Neural crest cell (in vitro differentiated cells): Measurements from ENCODE around the gene MZB1. TPM values are rescaled to one million over a fixed set of nuclear protein-coding genes. Genes with fewer than 3 reads are reported as not detected.

ENCODE experiments used
- DNase-seq: peaks from one replicate; pipeline ENCODE4 v3.0.0; 2021; ENCODE audit warnings: low read depth, mixed read lengths, low spot score
- H3K27ac Mint-ChIP-seq: one replicate; pipeline ENCODE4 v1.8.0; 2021; ENCODE audit warnings: mild to moderate bottlenecking, mixed read lengths; ENCODE audit not compliant: unreplicated experiment
- H3K27me3 Mint-ChIP-seq: 2 replicates; pipeline ENCODE4 v1.8.0; 2021; ENCODE audit warnings: low read depth, mild to moderate bottlenecking, mixed read lengths
- H3K36me3 Mint-ChIP-seq: 2 replicates; pipeline ENCODE4 v1.8.0; 2021; ENCODE audit warnings: low read depth, mild to moderate bottlenecking, mixed read lengths
- H3K4me1 Mint-ChIP-seq: 2 replicates; pipeline ENCODE4 v1.8.0; 2021; ENCODE audit warnings: mixed read lengths
- H3K4me3 Mint-ChIP-seq: one replicate; pipeline ENCODE4 v1.8.0; 2021; ENCODE audit warnings: mild to moderate bottlenecking, mixed read lengths
- H3K9me3 Mint-ChIP-seq: 2 replicates; pipeline ENCODE4 v1.8.0; 2021; ENCODE audit warnings: mixed read lengths
- total RNA-seq: library from RNA; stranded (reverse); gene quantifications from 2 replicates; pipeline ENCODE4 v1.2.1, GENCODE V29; 2021
- TF ChIP-seq, protein P1 (sequence below): fragments of 200-600 bp; sonication (generic); conservative IDR thresholded peaks from 2 replicates; pipeline ENCODE4 v1.5.0; 2021; ENCODE audit warnings: antibody characterized with exemption, mild to moderate bottlenecking

MZB1 gene
- total RNA-seq, 1 donor from 2014 or later = 0.30 TPM

DNA sequence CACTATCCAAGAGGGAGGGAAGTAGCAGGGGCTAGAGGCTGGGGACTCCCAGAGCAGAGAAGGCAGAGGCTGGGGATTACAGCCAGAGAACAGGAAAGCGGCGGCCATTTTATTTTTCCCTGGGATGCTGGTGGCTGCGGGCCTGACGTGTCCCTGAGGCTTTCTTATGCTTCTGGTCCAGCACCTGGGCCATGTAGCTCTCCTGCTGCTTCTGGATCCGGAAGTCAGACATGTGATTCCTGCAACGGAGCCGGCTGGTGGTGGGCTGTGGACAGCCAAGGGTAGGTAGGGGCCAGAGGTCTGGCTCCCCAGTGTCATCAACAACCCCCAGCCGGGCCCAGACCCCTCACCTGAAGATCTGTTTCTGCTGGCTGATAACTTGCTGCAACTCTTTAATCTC, 7.0 kb upstream of the MZB1 start:
- Mint-ChIP-seq H3K9me3 (no peaks in the 10 kb centered on the region), H3K36me3 (peaks cover 4% of the 10 kb centered on the region), H3K4me1 (peaks cover 2% of the 10 kb centered on the region), H3K27ac (no peak overlapping the region), H3K27me3 (peaks cover 46% of the 10 kb centered on the region), H3K4me3 (peak overlapping the region; percentile 73)
- TF ChIP-seq, protein P1, sequence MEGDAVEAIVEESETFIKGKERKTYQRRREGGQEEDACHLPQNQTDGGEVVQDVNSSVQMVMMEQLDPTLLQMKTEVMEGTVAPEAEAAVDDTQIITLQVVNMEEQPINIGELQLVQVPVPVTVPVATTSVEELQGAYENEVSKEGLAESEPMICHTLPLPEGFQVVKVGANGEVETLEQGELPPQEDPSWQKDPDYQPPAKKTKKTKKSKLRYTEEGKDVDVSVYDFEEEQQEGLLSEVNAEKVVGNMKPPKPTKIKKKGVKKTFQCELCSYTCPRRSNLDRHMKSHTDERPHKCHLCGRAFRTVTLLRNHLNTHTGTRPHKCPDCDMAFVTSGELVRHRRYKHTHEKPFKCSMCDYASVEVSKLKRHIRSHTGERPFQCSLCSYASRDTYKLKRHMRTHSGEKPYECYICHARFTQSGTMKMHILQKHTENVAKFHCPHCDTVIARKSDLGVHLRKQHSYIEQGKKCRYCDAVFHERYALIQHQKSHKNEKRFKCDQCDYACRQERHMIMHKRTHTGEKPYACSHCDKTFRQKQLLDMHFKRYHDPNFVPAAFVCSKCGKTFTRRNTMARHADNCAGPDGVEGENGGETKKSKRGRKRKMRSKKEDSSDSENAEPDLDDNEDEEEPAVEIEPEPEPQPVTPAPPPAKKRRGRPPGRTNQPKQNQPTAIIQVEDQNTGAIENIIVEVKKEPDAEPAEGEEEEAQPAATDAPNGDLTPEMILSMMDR = no peak
- no peak for DNase-seq

DNA sequence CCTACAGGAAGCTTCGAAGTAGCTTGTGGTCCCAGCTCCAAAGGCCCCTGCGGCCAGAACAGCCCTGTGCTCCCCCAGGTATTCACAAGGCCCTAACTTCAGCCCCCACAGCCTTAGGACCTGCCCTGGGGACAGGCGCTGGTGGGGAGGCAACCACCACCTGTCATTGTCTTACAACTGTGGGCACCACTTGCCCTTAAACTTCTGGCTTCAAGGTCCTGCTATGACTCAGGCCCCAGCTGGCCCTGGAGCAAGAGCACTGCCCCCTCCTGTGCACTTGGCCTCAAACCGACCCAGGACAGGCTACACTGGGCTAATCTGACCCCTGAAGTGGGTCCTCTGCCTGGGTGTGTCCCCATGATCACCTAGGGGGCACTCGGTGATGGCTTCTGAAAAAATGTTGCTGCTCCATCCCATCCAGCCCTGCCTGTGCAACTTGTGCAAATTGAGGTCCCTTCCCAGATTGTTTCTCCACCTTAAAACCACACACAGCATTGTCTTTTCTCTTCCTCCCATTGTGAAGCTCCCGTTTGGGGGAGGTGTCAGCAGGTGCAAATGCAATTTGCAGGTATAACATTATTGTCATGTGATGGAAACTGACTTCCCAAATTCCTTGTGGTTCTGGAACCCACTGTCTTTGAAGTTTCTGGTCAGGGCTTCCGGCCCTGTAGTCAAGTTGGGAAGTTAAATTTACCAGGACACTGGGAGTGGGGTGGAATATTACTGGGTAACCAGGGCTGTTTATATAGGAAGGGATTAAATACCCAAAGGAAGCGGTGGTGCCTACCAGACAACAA, 6.3 kb upstream of the MZB1 start:
- DNase-seq = no peak
- Mint-ChIP-seq H3K27me3 (peaks cover 53% of the 10 kb centered on the region), H3K27ac (no peak overlapping the region), H3K9me3 (no peaks in the 10 kb centered on the region), H3K36me3 (peaks cover 4% of the 10 kb centered on the region), H3K4me1 (peaks cover 5% of the 10 kb centered on the region), H3K4me3 (peak overlapping the region; percentile 73)
- TF ChIP-seq, protein P1 = no peak

DNA sequence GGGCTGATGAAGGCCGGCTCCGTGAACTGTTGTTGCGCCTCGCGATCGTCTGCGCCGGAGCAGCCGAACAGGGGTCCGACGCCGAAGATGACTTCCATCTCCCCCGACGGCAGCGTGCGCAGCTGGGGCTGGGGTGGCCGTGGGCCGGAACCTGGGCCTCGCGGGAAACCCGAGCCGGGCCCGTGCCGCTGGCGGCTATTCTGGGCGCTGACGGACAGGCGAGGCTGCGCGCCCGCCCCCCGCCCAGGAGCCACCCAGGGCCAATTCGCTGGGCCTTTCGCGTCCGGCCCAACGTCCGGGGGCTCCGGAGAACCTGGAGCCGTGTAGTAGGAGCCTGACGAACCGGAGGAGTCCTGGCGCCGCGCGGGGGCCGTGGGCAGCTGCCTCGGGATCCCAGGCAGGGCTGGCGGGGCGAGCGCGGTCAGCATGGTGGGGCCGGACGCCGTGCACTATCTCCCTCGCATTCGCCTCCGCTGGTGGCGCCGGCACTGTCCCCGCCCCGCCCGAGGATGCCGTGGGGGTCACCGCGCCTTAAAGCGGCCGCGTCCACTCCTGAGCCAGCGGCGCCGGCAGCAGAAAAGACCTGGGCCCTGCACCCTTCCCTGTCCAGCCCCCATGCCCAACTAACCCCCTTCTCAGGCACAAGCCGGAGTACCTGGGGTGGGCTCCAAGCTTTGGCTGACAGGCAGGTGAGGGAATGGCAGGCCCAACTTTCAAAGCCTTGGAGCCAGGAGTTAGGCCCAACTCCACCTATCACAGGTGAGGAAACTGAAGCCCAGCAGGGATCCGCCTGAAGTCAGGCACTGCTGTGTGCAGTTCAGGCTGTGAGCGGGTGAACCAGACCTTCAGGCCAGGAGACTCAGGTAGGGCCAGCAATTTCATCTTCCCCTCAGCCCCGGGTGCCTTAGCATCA, 5.2 kb upstream of the MZB1 start, which contains the start of gene PROB1:
TSS of gene PROB1 (minus strand) at position 451 of the 913 bp plus-strand sequence. CDS start at position 428, 23 bp downstream.
- peaks cover 4% of the 10 kb centered on the region for H3K36me3 Mint-ChIP-seq
- no peaks in the 10 kb centered on the region for H3K9me3 Mint-ChIP-seq
- H3K4me3 Mint-ChIP-seq = peak within 1 kb of the TSS; percentile 73
- H3K4me1 Mint-ChIP-seq = peaks cover 5% of the 10 kb centered on the region
- peaks cover 57% of the 10 kb centered on the region for H3K27me3 Mint-ChIP-seq
- no peak for DNase-seq
- H3K27ac Mint-ChIP-seq = no peak within 1 kb of the TSS
- TF ChIP-seq, protein P1 = no peak

DNA sequence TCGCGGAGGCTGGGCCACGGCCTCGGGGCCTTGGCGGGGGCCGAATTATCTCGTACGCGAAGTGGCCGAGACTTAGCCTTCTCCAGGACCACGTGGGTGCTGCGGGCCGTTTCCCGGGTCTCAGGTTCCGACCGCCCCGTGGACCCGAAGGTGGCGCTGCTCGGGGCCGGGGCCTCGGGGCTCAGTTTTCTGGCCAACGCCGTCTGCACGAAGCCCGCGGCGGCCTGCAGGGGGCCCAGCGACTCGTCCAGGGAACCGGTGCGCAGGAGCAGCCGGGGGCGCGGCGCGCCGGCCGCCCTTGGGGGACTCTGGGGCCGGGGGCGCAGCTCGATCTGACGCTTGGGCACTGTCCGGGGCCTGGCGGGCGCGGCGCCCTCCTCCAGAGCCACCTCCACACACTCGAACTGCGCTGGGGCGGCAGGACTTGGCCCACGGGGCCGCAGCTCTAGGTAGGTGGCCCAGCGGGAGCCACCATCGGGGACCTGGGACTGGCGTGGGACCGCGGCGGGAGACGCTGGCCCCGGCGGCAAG, 4.5 kb upstream of the MZB1 start:
- H3K4me3 Mint-ChIP-seq = no peak overlapping the region
- H3K27ac Mint-ChIP-seq = no peak overlapping the region
- H3K4me1 Mint-ChIP-seq = peaks cover 5% of the 10 kb centered on the region
- TF ChIP-seq, protein P1 = peak; percentile 63
- no peaks in the 10 kb centered on the region for H3K9me3 Mint-ChIP-seq
- peaks cover 4% of the 10 kb centered on the region for H3K36me3 Mint-ChIP-seq
- peaks cover 57% of the 10 kb centered on the region for H3K27me3 Mint-ChIP-seq
- peak; percentile 55 for DNase-seq

DNA sequence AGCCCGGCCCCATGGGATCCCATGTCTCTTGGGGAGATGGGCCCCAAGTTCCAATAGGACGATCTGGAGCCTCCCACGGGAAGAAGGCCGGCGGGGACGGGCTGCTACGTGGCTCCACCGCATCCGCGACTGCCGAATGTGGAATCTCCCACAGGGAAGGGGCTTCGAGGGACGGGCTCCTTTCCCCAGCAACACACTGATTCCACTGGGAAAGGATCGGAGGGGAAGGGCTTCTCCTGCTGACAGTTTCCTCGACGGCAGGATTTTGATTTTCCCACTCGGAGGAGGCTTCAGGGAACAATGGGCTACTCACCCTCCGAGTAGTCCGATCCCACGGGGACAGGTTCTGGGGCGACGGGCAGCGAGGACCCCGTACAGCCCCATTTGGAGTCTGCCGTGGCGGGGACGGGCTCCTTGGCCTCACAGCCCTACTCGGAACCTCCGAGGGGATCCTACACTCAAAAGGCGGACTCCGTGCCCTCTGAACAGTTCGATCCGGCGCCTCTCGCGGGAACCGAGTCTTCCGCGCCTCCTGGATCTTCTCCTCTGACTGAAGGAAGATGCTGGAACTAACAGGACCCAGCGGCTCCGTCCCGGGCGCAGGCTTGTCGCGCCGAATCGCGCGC, 3.9 kb upstream of the MZB1 start:
- DNase-seq = no peak
- TF ChIP-seq, protein P1 = no peak
- H3K9me3 Mint-ChIP-seq = no peaks in the 10 kb centered on the region
- H3K36me3 Mint-ChIP-seq = peaks cover 4% of the 10 kb centered on the region
- H3K27ac Mint-ChIP-seq = no peak overlapping the region
- peak overlapping the region; percentile 87 for H3K4me3 Mint-ChIP-seq
- peaks cover 5% of the 10 kb centered on the region for H3K4me1 Mint-ChIP-seq
- peaks cover 57% of the 10 kb centered on the region for H3K27me3 Mint-ChIP-seq
